GM12878 (cell line): ENCODE results near the gene ZNF689. TPM values are rescaled to one million over a fixed set of nuclear protein-coding genes. Genes with fewer than 3 reads are reported as not detected.
A peak's percentile ranks its signal among the peaks of the same experiment; 100 is the strongest.

Experiments used
- ATAC-seq: fragments of 200-7000 bp; cut with Tn5 transposase; 3 replicates; pipeline ENCODE4 v1.9.1; 2020; ENCODE audit warnings: mild to moderate bottlenecking, moderate library complexity
- BruUV-seq: library from RNA; stranded (reverse); fragments of 400-500 nt; replicated peaks from 2 replicates; lab custom pipeline; 2021; lab: Mats Ljungman, UMichigan
- CTCF ChIA-PET: fragments of 300-600 bp; sonication (Branson Sonifier 250); formaldehyde crosslinking; extraction: SDS; loops from one replicate; lab custom pipeline; 2021; ENCODE audit warnings: inconsistent platforms; lab: Yijun Ruan, JAX
- POLR2A ChIA-PET: fragments of 350-600 bp; formaldehyde crosslinking; extraction: SDS; loops from one replicate; lab custom pipeline; 2021; ENCODE audit warnings: inconsistent platforms; lab: Charles Lee
- RAD21 ChIA-PET: fragments of 300-600 bp; sonication (Branson Sonifier 250); formaldehyde crosslinking; loops from one replicate; lab custom pipeline; 2023; ENCODE audit warnings: antibody characterized with exemption; ENCODE audit not compliant: unreplicated experiment; lab: Charles Lee
- SMC1A ChIA-PET: fragments of 300-600 bp; sonication (Branson Sonifier 250); formaldehyde crosslinking; loops from one replicate; lab custom pipeline; 2023; ENCODE audit not compliant: unreplicated experiment, uncharacterized antibody; lab: Charles Lee
- DNase-seq: peaks from one replicate; pipeline ENCODE4 v3.0.0-alpha.2; 2011; ENCODE audit warnings: low read depth, low spot score
- FAIRE-seq: peaks from 3 replicates; lab custom pipeline; 2011; peaks lifted over from hg19 to GRCh38; lab: Jason Lieb, UNC
- H2AFZ ChIP-seq: 2 replicates; pipeline ENCODE4 v1.6.0; 2011; ENCODE audit warnings: low read depth, low read length, control low read depth; ENCODE audit not compliant: control insufficient read depth
- H3K27ac ChIP-seq: 2 replicates; pipeline ENCODE4 v1.5.1; 2011; ENCODE audit warnings: control low read depth; ENCODE audit not compliant: control insufficient read depth, insufficient read depth
- H3K27me3 ChIP-seq, 2 experiments: replicated peaks in 1 of 2; 2 replicates each; pipeline versions ENCODE4 v1.6.0 to v1.6.1; 2011; ENCODE audit warnings: low read length in 1 of 2; ENCODE audit not compliant: control insufficient read depth in 2 of 2, insufficient read depth in 2 of 2
- H3K36me3 ChIP-seq, 2 experiments: 2 replicates each; pipeline ENCODE4 v1.5.1; 2011; ENCODE audit warnings: low read length in 1 of 2; ENCODE audit not compliant: control insufficient read depth in 2 of 2, insufficient read depth in 2 of 2
- H3K4me1 ChIP-seq: 2 replicates; pipeline ENCODE4 v1.6.1; 2011; ENCODE audit warnings: mild to moderate bottlenecking, low read length, moderate library complexity, mixed read lengths; ENCODE audit not compliant: control insufficient read depth, insufficient read depth
- H3K4me2 ChIP-seq: 2 replicates; pipeline ENCODE4 v1.6.0; 2011; ENCODE audit warnings: control low read depth; ENCODE audit not compliant: control insufficient read depth, insufficient read depth
- H3K4me3 ChIP-seq: fragments of 200-600 bp; sonication (generic); 2 replicates; pipeline ENCODE4 v1.5.1; 2016
- H3K79me2 ChIP-seq: 2 replicates; pipeline ENCODE4 v1.6.0; 2011; ENCODE audit warnings: low read length; ENCODE audit not compliant: control insufficient read depth, insufficient read depth
- H3K9ac ChIP-seq: 2 replicates; pipeline ENCODE4 v1.8.0; 2011; ENCODE audit warnings: low read length, control low read depth, mixed read lengths; ENCODE audit not compliant: control insufficient read depth, insufficient read depth
- H3K9me3 ChIP-seq: replicated peaks from 3 replicates; pipeline ENCODE4 v1.5.1; 2011; ENCODE audit warnings: mild to moderate bottlenecking, low read length; ENCODE audit not compliant: control insufficient read depth, insufficient read depth
- H4K20me1 ChIP-seq: 2 replicates; pipeline ENCODE4 v1.6.0; 2011; ENCODE audit not compliant: control insufficient read depth, insufficient read depth
- BHLHE40 ChIP-seq, 2 experiments: fragments of 450-650 bp in 1 of 2; IDR thresholded peaks; 2 replicates each; pipeline ENCODE4 v1.6.1; 2011 to 2017; ENCODE audit warnings: low read depth in 2 of 2, borderline replicate concordance in 1 of 2, improper control_type of control experiment in 1 of 2, low read length in 1 of 2, mild to moderate bottlenecking in 1 of 2
- CHD4 ChIP-seq: fragments of 200-600 bp; sonication (generic); IDR thresholded peaks from 2 replicates; pipeline ENCODE4 v1.6.1; 2016; ENCODE audit warnings: mild to moderate bottlenecking
- EGR1 ChIP-seq, 2 experiments: IDR thresholded peaks; 1 replicate in 1 of 2; 2 replicates in 1 of 2; pipeline ENCODE4 v1.6.1; 2011 to 2012; ENCODE audit warnings: low read depth in 2 of 2, low read length in 2 of 2, borderline replicate concordance in 1 of 2, mild to moderate bottlenecking in 1 of 2, moderate library complexity in 1 of 2
- EP300 ChIP-seq, 2 experiments: fragments of 150-350 bp in 1 of 2; IDR thresholded peaks; 2 replicates each; pipeline ENCODE4 v1.6.1; 2011 to 2012; ENCODE audit warnings: low read depth in 2 of 2, low read length in 2 of 2, borderline replicate concordance in 1 of 2, improper control_type of control experiment in 1 of 2, inconsistent platforms in 1 of 2; ENCODE audit not compliant: control insufficient read depth in 1 of 2
- IKZF1 ChIP-seq: fragments of 450-650 bp; conservative IDR thresholded peaks from 2 replicates; pipeline ENCODE4 v1.6.1; 2017; ENCODE audit warnings: antibody characterized with exemption, mild to moderate bottlenecking
- POLR2AphosphoS5 ChIP-seq: IDR thresholded peaks from 2 replicates; pipeline ENCODE4 v1.6.1; 2011; ENCODE audit warnings: mild to moderate bottlenecking, low read length, inconsistent platforms
- RBBP5 ChIP-seq: fragments of 200-600 bp; sonication (generic); conservative IDR thresholded peaks from 2 replicates; pipeline ENCODE4 v1.6.1; 2016
- RELA ChIP-seq: fragments of 450-650 bp; IDR thresholded peaks from 2 replicates; pipeline ENCODE4 v1.8.0; 2014; ENCODE audit warnings: borderline replicate concordance; ENCODE audit not compliant: partially characterized antibody
- RUNX3 ChIP-seq: IDR thresholded peaks from 2 replicates; pipeline ENCODE4 v1.6.1; 2012; ENCODE audit warnings: low read length, inconsistent platforms
- SREBF1 ChIP-seq: IDR thresholded peaks from 2 replicates; pipeline ENCODE4 v1.6.1; 2012; ENCODE audit warnings: mild to moderate bottlenecking, low read length
- TAF1 ChIP-seq: IDR thresholded peaks from 2 replicates; pipeline ENCODE4 v1.6.1; 2011; ENCODE audit warnings: mild to moderate bottlenecking, low read depth, low read length, borderline replicate concordance
- ZNF274 ChIP-seq: IDR thresholded peaks from one replicate; pipeline ENCODE4 v1.8.0; 2011; ENCODE audit not compliant: insufficient read length, insufficient read depth
- ZNF384 ChIP-seq: IDR thresholded peaks from 2 replicates; pipeline ENCODE4 v1.6.1; 2012; ENCODE audit warnings: low read depth, mild to moderate bottlenecking, low read length, improper control_type of control experiment, borderline replicate concordance
- WGBS: methylation state at CpG from one replicate; pipeline ENCODE4 v1.1.6; 2016; ENCODE audit warnings: low lambda C conversion rate; ENCODE audit not compliant: insufficient replicate concordance, insufficient coverage; ENCODE audit errors: missing lambda C conversion rate; 5-methylcytosine and 5-hydroxymethylcytosine counted together
- in situ Hi-C: fragments of 300-500 bp; cut with MboI; formaldehyde crosslinking; loops from 9 replicates; pipeline ENCODE4 v1.14.3; 2018; ENCODE audit warnings: mixed read lengths
- intact Hi-C: fragments of 100-400 bp; cut with micrococcal nuclease; formaldehyde crosslinking; loops from one replicate; pipeline ENCODE4 v1.14.2; 2022; ENCODE audit not compliant: unreplicated experiment
- polyA plus RNA-seq, 11 experiments: library from polyadenylated mRNA; depleted of rRNA in 4 of 11; unstranded in 6 of 11; stranded (reverse) in 5 of 11; fragments of >200 nt; fragmentation: Nextera tagmentation in 4 of 11; fragmentation: Illumina TruSeq in 1 of 11; extraction: Ambion mirVana in 4 of 11; extraction: Trizol in 1 of 11; gene quantifications; 1 replicate in 1 of 11; 2 replicates in 10 of 11; pipeline versions ENCODE4 v1.2.1 to v1.2.3, GENCODE V29; 2011 to 2016; ENCODE audit warnings: inconsistent platforms in 2 of 11, missing spikeins in 2 of 11, low read depth in 1 of 11
- total RNA-seq, 4 experiments: library from RNA; depleted of rRNA in 3 of 4; stranded (reverse); fragments of >200 nt in 3 of 4; fragmentation: Illumina TruSeq in 1 of 4; extraction: Trizol in 1 of 4; gene quantifications; 2 replicates each; pipeline versions ENCODE4 v1.2.1 to v1.2.3, GENCODE V29; 2013 to 2021
- TF ChIP-seq, protein P1 (sequence below), 3 experiments: IDR thresholded peaks in 2 of 3; conservative IDR thresholded peaks in 1 of 3; 2 replicates each; pipeline ENCODE4 v1.5.1; 2011; ENCODE audit warnings: low read depth in 3 of 3, low read length in 3 of 3, mild to moderate bottlenecking in 3 of 3, control low read depth in 2 of 3, moderate library complexity in 2 of 3, inconsistent platforms in 1 of 3, mixed read lengths in 1 of 3; ENCODE audit not compliant: control insufficient read depth in 2 of 3, insufficient read depth in 1 of 3; ENCODE audit errors: extremely low read depth in 1 of 3
- TF ChIP-seq, protein P2 (sequence below): IDR thresholded peaks from 2 replicates; pipeline ENCODE4 v1.6.1; 2011; ENCODE audit warnings: low read depth, low read length, improper control_type of control experiment, borderline replicate concordance
- TF ChIP-seq, protein P3 (sequence below): IDR thresholded peaks from 2 replicates; pipeline ENCODE4 v1.6.1; 2011; ENCODE audit warnings: mild to moderate bottlenecking, low read depth, low read length, moderate library complexity; ENCODE audit not compliant: insufficient replicate concordance

Gene ZNF689
- total and polyA plus RNA-seq, 10 of the 15 experiments (the other 5 are each of a cell fraction or from before 2014, with no cell fraction given): 4.7 to 13.2 (median 8.5) TPM

DNA sequence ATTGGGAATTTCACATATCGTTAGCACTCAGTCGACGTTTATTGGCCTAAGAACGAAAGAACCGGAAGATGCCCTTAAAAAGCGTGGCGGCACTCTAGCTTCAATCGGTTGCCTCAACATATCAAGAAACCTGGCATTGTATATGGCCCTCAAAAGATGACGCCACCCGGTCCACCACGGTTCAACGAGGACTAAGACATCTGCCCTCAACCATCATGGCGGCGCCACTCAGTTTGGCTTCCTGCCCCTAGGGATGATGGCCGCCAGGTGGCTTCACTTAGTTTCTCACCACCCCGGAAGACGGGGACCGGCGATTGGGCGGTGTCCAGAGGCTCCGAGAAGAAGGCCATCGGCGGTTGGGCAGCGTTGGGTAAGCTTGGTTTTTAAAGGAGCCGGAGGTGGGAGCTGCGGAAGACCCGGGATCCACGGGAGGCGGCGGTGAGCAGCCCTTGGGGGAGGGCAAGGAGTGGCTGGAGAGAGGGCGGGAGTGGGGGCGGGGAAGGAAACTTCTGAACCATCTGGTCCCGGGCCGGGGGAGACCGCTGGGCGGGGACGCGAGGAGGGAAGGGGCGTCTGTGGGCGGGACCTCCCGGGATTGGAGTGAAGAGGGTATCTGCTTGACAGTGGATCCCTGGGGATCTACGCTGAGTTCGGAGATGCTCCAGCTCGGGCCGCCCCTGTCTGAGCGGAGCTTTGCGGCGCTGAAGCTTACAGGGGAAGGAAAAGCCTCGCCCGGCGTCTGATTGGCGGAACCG lies 40.4 kb upstream of the ZNF689 start, which contains the start of gene PRR14:
PRR14 (plus strand) TSS at position 592 of the 755 bp plus-strand sequence. CDS start 686 bp downstream, outside the sequence.
- H3K9ac ChIP-seq: peak within 1 kb of the TSS; percentile 96
- DNase-seq (peak; percentile 98), ATAC-seq (peak; percentile 88), FAIRE-seq (peak; percentile 98)
- no peaks in the 10 kb centered on the region for H4K20me1 ChIP-seq
- H3K27me3 ChIP-seq: no peaks in the 10 kb centered on the region
- H3K4me2 ChIP-seq: peak within 1 kb of the TSS; percentile 95
- ChIA-PET CTCF (interaction anchor here (0.6 to 3.1 kb wide), 13 partner anchors 9 to 239 kb away, joined by 3 to 24 read pairs (median 3); partner anchors contain the start of gene PHKG2), POLR2A (interaction anchor here (0.5 to 2.5 kb wide), 15 partner anchors 9 to 996 kb away, joined by 3 to 22 read pairs (median 3); partner anchors contain the start of genes ALDOA, FBRS and KCTD13), RAD21 (interaction anchor here (0.7 to 2.3 kb wide), 12 partner anchors 8 to 221 kb away, joined by 3 to 13 read pairs (median 6); partner anchors contain the start of genes DCTPP1, FBRS, ZNF689 and ZNF764), SMC1A (interaction anchor here (0.7 to 1.8 kb wide), 10 partner anchors 8 to 559 kb away, joined by 3 to 11 read pairs (median 4); partner anchors contain the start of genes FBRS and TBX6)
- BruUV-seq: no TSS peak
- H3K27ac ChIP-seq: peak within 1 kb of the TSS; percentile 91
- H3K36me3 ChIP-seq: peaks cover 11 to 15% of the 10 kb centered on the region in 2 experiments
- in situ Hi-C loops: loop anchor here (25.0 kb wide), 1 partner anchor 1237 kb away; no protein-coding TSS in a partner anchor
- H2AFZ ChIP-seq: peak within 1 kb of the TSS; percentile 99
- intact Hi-C loops: loop anchor here (1.0 to 10.0 kb wide), 4 partner anchors 8 to 274 kb away; partner anchors contain the start of genes BCL7C, CTF1, FBRS and FBXL19
- H3K9me3 ChIP-seq: no peaks in the 10 kb centered on the region
- H3K4me3 ChIP-seq: peak within 1 kb of the TSS; percentile 100
- peaks cover 15% of the 10 kb centered on the region for H3K4me1 ChIP-seq
- peaks cover 21% of the 10 kb centered on the region for H3K79me2 ChIP-seq
- 3% methylated on average over 44 of the region's 53 CpGs for WGBS
- TF ChIP-seq RELA (peak; percentile 21), ZNF384 (no peak), CHD4 (no peak), SREBF1 (0 out of 2 replicates have a peak, but pooled peaks have one; percentile 30), POLR2AphosphoS5 (peak; percentile 5; the same call in 1 of the 2 replicates), ZNF274 (no peak), IKZF1 (peak; percentile 98), RBBP5 (no peak), TAF1 (peak; percentile 57; the same call in 1 of the 2 replicates), RUNX3 (no peak), EP300 (IDR thresholded peaks at IDR 0.05; ENCODE audit: borderline replicate concordance in 1 of 2, control insufficient read depth in 1 of 2, low read depth in 2 of 2, low read length in 2 of 2) (0 out of 4 replicates have a peak, but pooled peaks of 1 of the 2 experiments have one; percentile 39), BHLHE40 (IDR thresholded peaks at IDR 0.05; ENCODE audit: borderline replicate concordance in 1 of 2, low read depth in 2 of 2, low read length in 1 of 2) (peak in 1 of 2 experiments; percentile 33; a peak in 2 of 4 replicates), EGR1 (IDR thresholded peaks at IDR 0.05; ENCODE audit: borderline replicate concordance in 1 of 2, low read depth in 2 of 2, low read length in 2 of 2) (peak in 1 of 2 experiments; percentile 49; a peak in 1 of 3 replicates)
- TF ChIP-seq, protein P1, sequence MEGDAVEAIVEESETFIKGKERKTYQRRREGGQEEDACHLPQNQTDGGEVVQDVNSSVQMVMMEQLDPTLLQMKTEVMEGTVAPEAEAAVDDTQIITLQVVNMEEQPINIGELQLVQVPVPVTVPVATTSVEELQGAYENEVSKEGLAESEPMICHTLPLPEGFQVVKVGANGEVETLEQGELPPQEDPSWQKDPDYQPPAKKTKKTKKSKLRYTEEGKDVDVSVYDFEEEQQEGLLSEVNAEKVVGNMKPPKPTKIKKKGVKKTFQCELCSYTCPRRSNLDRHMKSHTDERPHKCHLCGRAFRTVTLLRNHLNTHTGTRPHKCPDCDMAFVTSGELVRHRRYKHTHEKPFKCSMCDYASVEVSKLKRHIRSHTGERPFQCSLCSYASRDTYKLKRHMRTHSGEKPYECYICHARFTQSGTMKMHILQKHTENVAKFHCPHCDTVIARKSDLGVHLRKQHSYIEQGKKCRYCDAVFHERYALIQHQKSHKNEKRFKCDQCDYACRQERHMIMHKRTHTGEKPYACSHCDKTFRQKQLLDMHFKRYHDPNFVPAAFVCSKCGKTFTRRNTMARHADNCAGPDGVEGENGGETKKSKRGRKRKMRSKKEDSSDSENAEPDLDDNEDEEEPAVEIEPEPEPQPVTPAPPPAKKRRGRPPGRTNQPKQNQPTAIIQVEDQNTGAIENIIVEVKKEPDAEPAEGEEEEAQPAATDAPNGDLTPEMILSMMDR (IDR thresholded peaks at IDR 0.05 in 2 of 3, conservative IDR thresholded peaks at IDR 0.05 in 1 of 3; ENCODE audit: control insufficient read depth in 2 of 3, extremely low read depth in 1 of 3, insufficient read depth in 1 of 3, low read depth in 3 of 3, low read length in 3 of 3): peak in 1 of 3 experiments; percentile 6; a peak in 1 of 6 replicates
- TF ChIP-seq, protein P2, sequence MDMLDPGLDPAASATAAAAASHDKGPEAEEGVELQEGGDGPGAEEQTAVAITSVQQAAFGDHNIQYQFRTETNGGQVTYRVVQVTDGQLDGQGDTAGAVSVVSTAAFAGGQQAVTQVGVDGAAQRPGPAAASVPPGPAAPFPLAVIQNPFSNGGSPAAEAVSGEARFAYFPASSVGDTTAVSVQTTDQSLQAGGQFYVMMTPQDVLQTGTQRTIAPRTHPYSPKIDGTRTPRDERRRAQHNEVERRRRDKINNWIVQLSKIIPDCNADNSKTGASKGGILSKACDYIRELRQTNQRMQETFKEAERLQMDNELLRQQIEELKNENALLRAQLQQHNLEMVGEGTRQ: no peak
- TF ChIP-seq, protein P3, sequence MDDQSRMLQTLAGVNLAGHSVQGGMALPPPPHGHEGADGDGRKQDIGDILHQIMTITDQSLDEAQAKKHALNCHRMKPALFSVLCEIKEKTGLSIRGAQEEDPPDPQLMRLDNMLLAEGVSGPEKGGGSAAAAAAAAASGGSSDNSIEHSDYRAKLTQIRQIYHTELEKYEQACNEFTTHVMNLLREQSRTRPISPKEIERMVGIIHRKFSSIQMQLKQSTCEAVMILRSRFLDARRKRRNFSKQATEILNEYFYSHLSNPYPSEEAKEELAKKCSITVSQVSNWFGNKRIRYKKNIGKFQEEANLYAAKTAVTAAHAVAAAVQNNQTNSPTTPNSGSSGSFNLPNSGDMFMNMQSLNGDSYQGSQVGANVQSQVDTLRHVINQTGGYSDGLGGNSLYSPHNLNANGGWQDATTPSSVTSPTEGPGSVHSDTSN: peak; percentile 3
